Measurements from ENCODE around the gene AFF4. TPM values are rescaled to one million over a fixed set of nuclear protein-coding genes. Genes with fewer than 3 reads are reported as not detected.
A peak's percentile ranks its signal among the peaks of the same experiment; 100 is the strongest.

AFF4 gene
- total RNA-seq, 1 donor from 2014 or later, result 79.1 TPM

DNA sequence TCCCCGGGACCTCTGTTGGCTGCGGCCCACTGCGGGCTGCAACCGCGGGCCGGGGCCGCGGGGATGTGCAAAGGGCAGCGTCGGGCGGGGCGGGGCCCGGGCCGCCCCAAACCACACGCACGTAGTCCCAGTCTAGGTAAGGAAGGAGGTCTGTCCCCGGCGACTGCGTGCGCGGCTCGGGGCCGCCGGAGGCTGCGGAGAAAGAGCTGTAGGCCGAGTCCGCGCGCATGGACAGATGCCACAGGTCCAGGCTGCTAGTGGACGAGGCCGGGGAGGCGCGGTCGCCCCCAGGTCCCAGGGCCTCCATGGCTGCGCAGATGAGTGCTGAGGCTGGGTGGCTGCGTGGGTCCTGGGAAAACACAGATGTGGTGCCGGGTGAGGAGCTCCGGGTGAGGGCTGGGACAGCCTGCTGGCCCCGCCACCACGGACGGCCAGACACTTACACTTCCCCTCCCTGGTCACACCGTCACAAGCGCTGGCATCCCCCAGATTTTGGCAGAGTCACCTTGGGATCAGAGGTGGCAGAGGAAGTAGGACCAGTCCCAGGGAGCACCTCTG lies 137.5 kb downstream of the AFF4 start:
- DNase-seq (ENCODE audit: extremely low spot score in 2 of 2), result no peak
- no peaks in the 10 kb centered on the region for H3K9me3 ChIP-seq
- peak overlapping the region in 1 of 2 donors; percentile 6 for H3K4me3 ChIP-seq
- intact Hi-C loops (cut with DNase I), result loop anchor here (5.0 kb wide), 1 partner anchor 41 kb away; the partner anchor contains the start of genes GDF9 and UQCRQ
- no peak overlapping the region for H3K27ac ChIP-seq
- H3K27me3 ChIP-seq, result no peaks in the 10 kb centered on the region
- no peaks in the 10 kb centered on the region for H3K36me3 ChIP-seq
- TF ChIP-seq POLR2AphosphoS5 (IDR thresholded peaks at IDR 0.05; ENCODE audit: insufficient read depth in 1 of 2, low read depth in 1 of 2), result no peak
- TF ChIP-seq, protein P1, sequence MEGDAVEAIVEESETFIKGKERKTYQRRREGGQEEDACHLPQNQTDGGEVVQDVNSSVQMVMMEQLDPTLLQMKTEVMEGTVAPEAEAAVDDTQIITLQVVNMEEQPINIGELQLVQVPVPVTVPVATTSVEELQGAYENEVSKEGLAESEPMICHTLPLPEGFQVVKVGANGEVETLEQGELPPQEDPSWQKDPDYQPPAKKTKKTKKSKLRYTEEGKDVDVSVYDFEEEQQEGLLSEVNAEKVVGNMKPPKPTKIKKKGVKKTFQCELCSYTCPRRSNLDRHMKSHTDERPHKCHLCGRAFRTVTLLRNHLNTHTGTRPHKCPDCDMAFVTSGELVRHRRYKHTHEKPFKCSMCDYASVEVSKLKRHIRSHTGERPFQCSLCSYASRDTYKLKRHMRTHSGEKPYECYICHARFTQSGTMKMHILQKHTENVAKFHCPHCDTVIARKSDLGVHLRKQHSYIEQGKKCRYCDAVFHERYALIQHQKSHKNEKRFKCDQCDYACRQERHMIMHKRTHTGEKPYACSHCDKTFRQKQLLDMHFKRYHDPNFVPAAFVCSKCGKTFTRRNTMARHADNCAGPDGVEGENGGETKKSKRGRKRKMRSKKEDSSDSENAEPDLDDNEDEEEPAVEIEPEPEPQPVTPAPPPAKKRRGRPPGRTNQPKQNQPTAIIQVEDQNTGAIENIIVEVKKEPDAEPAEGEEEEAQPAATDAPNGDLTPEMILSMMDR (IDR thresholded peaks at IDR 0.05), result no peak
- TF ChIP-seq POLR2A (IDR thresholded peaks at IDR 0.05), result no peak
- peaks cover 25% of the 10 kb centered on the region for H3K4me1 ChIP-seq

Small RNAs within 50 kb of the gene (small RNA-seq; reads per million reads assigned to genes)
- not detected for gene AC113410.1
- gene ATP6V0E1P1, result not detected
- not detected for gene RF00019
- not detected for gene RNA5SP192

Other genes starting within 250 kb of the AFF4 start
- gene KIF3A, start 226.1 kb downstream of the AFF4 start, total RNA-seq, result 20.6 TPM
- gene CCNI2, start 216.2 kb downstream of the AFF4 start, total RNA-seq, result not detected
- 52.8 TPM for gene SEPTIN8, start 186.4 kb downstream of the AFF4 start, total RNA-seq
- not detected for gene SOWAHA, start 150.3 kb downstream of the AFF4 start, total RNA-seq
- gene SHROOM1, start 133.0 kb downstream of the AFF4 start, total RNA-seq, result 17.7 TPM
- gene GDF9, start 97.2 kb downstream of the AFF4 start, total RNA-seq, result not detected
- gene UQCRQ, start 97.0 kb downstream of the AFF4 start, total RNA-seq, result 189 TPM
- 4.2 TPM for gene LEAP2, start 90.0 kb downstream of the AFF4 start, total RNA-seq
- gene ZCCHC10, start 62.9 kb upstream of the AFF4 start, total RNA-seq, result 29.2 TPM
- 37.6 TPM for gene HSPA4, start 88.4 kb upstream of the AFF4 start, total RNA-seq